ENCODE measurements around the gene NPHP4. TPM values are rescaled to one million over a fixed set of nuclear protein-coding genes. Genes with fewer than 3 reads are reported as not detected.

NPHP4 gene
- 1 to 10 TPM; 5.1 to 7.3 TPM for total RNA-seq
- long read RNA-seq, partial matches to known transcripts = 1 of 2 reads
- long read RNA-seq, other reads (novel, unspliced or antisense) = 1 of 2 reads

DNA sequence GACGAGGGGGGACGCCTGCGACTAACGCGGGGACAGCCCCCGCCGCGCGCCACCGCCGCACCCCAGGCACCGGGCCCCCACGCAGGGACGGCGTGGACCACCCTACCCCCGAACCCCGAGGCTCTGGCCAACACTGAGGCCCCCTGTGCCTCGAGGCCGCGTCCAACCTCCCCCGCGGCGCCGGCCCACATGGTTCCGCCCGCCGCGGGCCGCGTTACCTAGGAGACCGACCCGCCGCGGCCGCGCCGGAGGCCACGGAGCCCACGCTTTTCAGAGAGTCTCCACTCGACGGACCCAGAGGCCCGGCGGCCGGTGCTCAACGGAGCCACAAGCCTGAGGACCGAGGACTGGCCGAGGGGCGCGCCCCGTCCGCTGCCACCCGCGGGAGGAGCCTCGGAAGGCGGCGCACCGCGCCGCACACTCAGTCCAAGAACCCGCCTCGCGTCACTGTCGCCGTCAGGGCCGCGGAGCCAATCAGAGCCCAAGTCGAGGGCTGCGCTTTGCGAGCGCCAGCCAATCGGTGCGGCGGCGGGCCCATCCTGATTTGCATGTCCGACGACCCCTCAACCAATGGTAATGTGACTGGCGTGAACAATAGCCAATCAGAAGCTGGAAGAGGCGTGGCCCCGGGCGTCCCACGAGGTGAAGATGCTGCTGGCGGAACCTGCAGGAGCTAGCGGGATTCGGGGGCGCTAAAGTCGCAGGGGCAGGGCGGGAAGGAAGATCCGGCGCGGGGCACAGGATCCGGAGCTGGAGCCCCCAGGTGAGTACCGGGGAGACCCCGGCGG is at the start of gene NPHP4:
NPHP4 (minus strand) TSS at position 400 of the 788 bp plus-strand sequence. CDS start 6,136 bp downstream, outside the sequence.
- peak; percentile 97 for ATAC-seq
- intact Hi-C loops (cut with DNase I) = no loop called here
- DNase-seq = peak; percentile 100

DNA sequence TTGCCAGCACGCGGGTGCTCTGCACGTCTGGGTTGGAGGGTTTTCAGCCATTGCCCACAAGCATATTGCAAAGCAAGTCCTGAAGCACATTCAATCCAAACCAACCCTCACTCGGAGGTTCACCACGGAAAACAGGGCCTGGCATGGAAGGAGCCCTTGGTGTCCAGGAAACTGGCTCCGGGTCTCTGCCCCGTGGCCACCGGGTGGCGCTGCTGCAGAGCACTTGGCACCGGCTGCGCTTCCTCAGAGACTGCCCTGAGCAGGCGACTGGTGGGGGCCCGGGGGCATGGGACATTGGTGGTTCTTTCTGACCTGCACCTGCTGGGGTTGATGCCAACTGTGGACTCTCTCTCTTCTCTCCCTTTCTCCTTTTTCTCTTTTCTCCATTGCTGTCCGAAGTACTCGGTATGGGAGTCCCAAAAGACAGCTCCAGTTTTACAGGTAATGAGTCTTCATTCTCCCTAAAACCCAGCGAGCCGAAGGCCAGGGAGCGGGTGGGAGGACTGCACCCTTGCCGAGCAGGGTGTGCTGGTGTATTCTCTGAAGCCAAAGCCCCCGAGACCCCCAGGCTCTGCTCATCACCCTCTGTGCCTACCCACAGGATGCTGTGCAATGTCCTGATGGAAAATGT is 49.3 kb upstream of the NPHP4 start:
- ATAC-seq (peak; percentile 41 to 42), DNase-seq (no peak)
- intact Hi-C loops (cut with DNase I) = loop anchor here in 1 of 2 donors (10.0 kb wide), 1 partner anchor 303 kb away; no protein-coding TSS in a partner anchor

DNA sequence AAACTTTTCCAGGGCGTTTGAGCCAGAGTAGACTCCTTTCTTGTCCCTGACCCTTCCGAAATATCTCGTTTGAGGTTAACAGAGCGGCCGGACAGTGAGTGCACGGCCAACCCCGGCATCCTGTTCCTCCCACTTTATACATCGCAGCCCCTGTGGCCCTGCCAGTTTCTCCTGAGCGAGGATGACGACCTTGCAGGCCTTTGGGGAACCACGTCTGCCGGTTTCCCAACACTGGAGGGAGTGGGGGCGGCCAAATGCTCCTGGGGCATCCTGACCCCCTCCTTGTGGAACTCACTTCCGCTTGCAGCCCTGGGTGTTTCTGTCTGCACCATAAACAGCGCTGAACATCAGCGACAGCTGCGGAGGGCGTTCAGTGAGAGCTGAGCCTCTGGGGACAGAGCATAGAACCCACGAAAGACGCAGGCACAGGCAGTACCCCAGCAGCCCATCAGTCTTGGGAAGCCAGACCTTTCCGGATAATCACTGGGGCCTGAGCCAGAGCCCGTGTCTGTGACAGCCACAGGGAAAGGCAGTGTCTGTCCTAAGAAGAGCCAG is 48.7 kb upstream of the NPHP4 start:
- intact Hi-C loops (cut with DNase I) = loop anchor here in 1 of 2 donors (10.0 kb wide), 1 partner anchor 304 kb away; no protein-coding TSS in a partner anchor
- ATAC-seq (no peak), DNase-seq (no peak)

DNA sequence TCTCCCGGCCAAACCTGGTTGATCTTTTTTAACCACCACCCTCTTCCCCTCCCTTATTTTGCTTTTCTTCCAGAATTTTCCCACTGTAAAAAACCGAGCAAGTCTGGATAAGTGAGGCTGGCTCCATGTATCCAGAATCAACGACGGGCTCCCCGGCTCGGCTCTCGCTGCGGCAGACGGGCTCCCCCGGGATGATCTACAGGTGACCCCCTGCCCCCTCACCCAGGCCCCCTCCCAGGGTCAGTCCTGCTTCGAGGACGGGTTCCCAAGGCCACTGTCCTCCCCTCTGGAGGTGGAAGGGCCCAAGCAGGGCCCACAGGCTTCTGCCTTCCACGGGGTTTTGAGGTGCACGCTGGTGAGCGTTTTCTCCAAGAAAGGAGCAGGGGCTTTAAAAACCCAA is 48.2 kb upstream of the NPHP4 start:
- intact Hi-C loops (cut with DNase I) = loop anchor here in 1 of 2 donors (10.0 kb wide), 1 partner anchor 304 kb away; no protein-coding TSS in a partner anchor
- ATAC-seq (no peak), DNase-seq (no peak)

DNA sequence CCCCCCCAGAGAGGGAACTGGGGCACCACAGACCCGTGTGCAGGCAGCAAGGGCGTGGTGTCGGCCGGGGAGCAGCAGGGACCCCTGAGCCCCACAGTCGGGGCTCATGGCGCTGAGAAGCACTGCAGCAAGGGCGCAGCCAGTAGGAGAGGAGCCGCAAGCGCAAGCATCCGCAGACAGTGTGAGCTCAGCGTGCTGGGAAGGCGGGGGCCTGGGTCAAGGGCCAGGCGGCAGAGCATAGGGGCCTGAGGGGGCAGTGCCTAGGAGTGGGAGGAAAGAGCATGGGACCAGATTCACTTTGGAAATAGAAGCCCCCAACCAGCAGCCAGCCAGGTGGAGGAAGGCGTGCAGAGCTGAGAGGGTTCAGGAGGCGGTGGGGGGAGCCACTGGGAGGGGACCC is 46.8 kb upstream of the NPHP4 start:
- intact Hi-C loops (cut with DNase I) = no loop called here
- ATAC-seq (no peak), DNase-seq (no peak)

- intact Hi-C loops (cut with DNase I) = no loop called here
- ATAC-seq (no peak), DNase-seq (no peak)
These were observed 46.4 kb upstream of the NPHP4 start for GRCh38 chr1:6038603-6039002.

DNA sequence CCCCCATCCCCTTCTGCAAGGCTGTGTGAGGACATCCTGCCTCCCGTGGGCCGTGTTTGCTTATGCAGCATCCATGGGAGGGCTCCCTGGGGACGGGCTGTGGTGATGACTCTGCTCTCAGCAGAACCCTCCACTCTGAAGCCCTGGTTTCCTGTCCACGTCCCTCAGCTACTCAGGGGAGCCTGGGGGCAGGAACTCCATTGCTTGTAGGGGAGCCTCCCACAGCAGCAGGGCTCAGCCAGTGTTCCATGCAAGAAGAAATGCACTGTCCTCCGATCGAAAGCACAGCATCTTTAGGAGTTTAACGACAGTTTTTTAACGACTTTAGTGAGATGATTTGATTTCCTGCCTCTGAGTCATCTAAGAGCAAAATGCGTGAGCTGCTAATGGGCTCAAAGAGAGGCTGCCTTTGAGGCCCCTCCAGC is 45.1 kb upstream of the NPHP4 start:
- DNase-seq (no peak), ATAC-seq (no peak)
- intact Hi-C loops (cut with DNase I) = no loop called here

- ATAC-seq (no peak), DNase-seq (no peak)
- intact Hi-C loops (cut with DNase I) = no loop called here
These were observed 43.5 kb upstream of the NPHP4 start for GRCh38 chr1:6035719-6036118.

DNA sequence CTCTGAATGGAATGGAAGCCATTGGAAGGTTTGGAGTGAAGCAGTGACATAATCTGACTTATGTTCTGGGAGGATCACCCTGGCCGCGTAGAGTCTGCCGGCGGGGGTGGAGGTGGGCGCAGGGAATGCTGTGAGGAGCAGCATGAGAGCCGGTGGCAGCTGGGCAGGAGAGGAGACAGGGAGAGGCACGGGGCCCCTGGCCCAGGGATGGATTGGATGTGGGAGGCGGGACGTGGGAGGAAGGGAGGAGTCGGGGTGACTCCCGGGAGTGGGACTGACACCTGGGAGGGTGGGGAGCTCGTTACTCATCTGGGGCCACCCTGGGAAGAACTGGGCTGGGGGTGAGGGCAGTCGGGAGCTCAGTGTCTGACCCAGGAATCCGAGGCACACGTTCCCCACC is 43.1 kb upstream of the NPHP4 start:
- intact Hi-C loops (cut with DNase I) = no loop called here
- DNase-seq (no peak), ATAC-seq (no peak)

GRCh38 chr1:6034750-6035096 is 42.5 kb upstream of the NPHP4 start:
- ATAC-seq (no peak), DNase-seq (no peak)
- intact Hi-C loops (cut with DNase I) = no loop called here

DNA sequence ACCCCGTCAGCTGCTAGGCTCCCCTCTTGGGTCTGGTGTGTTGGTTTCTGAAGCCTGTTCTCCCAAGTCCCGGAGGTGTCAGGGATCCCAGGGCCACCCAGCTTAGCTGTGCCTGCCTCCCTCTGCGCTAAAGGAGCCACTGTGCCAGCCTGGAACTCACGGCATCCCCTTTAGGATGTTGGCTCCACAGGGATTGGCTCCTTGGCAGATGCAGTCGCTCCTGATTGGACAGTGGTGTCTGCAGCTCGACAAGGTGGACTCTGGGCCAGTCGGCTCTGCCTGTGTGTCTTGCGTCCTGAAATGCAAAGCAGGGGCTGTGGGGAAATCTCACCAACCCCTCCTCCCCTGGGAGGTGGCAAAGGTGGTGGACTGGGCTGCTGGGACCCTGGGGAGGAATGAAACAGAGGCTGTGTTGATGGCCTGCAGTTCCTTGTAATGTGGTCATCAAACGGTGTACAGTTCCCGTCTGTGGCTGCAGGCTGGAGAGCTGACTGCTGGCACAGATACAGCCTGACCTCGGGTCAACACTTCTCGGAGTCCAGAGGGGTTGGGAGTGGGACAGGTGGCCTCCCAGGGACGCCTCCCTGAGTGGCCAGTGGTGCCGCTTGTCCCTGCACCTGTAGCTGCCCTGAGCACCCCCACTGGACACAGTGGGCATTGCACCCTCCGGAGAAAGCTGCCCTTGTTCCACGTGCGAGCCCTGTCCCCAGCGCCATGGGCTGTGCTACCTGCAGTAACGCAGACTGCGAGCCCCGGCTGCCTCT is 41.9 kb upstream of the NPHP4 start:
- peak; percentile 79 to 81 for ATAC-seq
- intact Hi-C loops (cut with DNase I) = no loop called here
- DNase-seq = no peak

- intact Hi-C loops (cut with DNase I) = no loop called here
- ATAC-seq (no peak), DNase-seq (no peak)
These were observed 40.9 kb upstream of the NPHP4 start for GRCh38 chr1:6033124-6033523.

- no peak for DNase-seq
- no peak for ATAC-seq
- intact Hi-C loops (cut with DNase I) = no loop called here
These were observed 38.5 kb upstream of the NPHP4 start for GRCh38 chr1:6030547-6031261.

DNA sequence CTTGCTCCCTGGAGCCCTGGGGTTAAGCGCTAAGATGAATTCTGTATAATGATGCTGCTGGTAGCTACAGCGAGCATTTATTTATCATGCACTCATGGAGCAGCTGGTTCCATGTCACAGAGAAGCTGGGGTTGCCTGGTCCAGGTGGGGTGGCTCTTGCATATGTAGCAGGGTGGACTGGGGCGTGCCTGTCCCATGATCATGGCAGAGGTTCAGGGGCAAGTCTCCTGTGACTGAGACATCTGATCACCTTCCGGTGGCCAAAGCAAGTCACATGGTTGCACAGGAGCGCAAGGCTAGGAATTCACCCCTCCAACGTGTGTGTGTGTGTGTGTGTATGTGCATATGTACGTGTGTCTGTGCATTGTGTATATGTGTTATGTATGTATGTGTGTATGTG is 37.9 kb upstream of the NPHP4 start:
- intact Hi-C loops (cut with DNase I) = no loop called here
- ATAC-seq = no peak
- DNase-seq = no peak

DNA sequence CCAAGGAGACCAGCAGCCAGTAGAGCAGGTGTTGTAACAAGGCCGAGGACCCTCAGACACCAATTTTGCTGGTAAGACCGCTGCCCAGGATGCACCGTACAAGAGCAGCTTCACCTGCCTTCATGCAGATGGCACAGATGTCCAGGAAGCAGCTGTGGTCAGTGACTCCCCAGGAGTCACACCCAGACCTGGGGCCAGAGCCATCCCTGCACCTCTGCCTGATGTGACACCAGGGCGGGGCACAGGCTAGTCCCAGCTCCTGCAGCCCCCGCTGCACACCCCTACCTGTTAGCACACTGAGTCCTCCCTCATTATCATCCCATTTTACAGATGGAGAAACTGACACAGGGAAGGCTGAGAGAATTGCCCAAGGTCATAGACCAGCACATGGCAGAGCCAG is 37.1 kb upstream of the NPHP4 start:
- ATAC-seq (no peak), DNase-seq (no peak)
- intact Hi-C loops (cut with DNase I) = no loop called here

GRCh38 chr1:6028042-6028850 is 36.0 kb upstream of the NPHP4 start:
- DNase-seq (no peak), ATAC-seq (peak; percentile 38 to 59)

DNA sequence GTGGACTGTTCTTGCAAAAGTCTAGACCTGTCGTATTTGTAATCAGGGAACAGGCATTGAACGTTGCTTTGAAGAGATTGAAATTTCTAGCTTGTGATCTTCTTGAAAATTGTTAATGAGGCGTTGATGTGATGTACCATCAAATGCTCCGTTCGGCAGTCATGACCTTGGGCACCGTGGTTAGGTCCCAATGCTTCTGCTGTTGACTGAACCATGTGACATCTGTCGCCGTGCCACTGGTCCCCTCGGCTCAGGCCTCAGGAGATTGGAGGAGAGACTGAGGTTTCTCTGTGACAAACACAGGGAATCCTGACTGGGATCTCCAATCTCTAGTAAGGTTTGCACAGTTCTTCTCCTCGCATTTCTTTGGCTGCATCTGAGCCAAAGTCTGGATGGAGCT is 35.4 kb upstream of the NPHP4 start:
- intact Hi-C loops (cut with DNase I) = no loop called here
- DNase-seq (no peak), ATAC-seq (no peak)

More at GRCh38 chr1:6028042-6028850, 36.0 kb upstream of the NPHP4 start:
- intact Hi-C loops (cut with DNase I) = no loop called here
